AG08396 (cell line): ENCODE results near the gene ANKK1.

Experiments used
- DNase-seq: peaks from one replicate; pipeline ENCODE4 v3.0.0; 2012; ENCODE audit warnings: low spot score, mixed read lengths

The ANKK1 gene, protein sequence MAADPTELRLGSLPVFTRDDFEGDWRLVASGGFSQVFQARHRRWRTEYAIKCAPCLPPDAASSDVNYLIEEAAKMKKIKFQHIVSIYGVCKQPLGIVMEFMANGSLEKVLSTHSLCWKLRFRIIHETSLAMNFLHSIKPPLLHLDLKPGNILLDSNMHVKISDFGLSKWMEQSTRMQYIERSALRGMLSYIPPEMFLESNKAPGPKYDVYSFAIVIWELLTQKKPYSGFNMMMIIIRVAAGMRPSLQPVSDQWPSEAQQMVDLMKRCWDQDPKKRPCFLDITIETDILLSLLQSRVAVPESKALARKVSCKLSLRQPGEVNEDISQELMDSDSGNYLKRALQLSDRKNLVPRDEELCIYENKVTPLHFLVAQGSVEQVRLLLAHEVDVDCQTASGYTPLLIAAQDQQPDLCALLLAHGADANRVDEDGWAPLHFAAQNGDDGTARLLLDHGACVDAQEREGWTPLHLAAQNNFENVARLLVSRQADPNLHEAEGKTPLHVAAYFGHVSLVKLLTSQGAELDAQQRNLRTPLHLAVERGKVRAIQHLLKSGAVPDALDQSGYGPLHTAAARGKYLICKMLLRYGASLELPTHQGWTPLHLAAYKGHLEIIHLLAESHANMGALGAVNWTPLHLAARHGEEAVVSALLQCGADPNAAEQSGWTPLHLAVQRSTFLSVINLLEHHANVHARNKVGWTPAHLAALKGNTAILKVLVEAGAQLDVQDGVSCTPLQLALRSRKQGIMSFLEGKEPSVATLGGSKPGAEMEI

GRCh38 chr11:113387605-113388211 is at the start of gene ANKK1:
ANKK1 (plus strand) TSS chr11:113387779; CDS start chr11:113387885, 106 bp downstream.
- DNase-seq = no peak

GRCh38 chr11:113338730-113339129 is 48.8 kb upstream of the ANKK1 start:
- DNase-seq = no peak

- no peak for DNase-seq
Observed at GRCh38 chr11:113339929-113340589, 47.5 kb upstream of the ANKK1 start.

DNA sequence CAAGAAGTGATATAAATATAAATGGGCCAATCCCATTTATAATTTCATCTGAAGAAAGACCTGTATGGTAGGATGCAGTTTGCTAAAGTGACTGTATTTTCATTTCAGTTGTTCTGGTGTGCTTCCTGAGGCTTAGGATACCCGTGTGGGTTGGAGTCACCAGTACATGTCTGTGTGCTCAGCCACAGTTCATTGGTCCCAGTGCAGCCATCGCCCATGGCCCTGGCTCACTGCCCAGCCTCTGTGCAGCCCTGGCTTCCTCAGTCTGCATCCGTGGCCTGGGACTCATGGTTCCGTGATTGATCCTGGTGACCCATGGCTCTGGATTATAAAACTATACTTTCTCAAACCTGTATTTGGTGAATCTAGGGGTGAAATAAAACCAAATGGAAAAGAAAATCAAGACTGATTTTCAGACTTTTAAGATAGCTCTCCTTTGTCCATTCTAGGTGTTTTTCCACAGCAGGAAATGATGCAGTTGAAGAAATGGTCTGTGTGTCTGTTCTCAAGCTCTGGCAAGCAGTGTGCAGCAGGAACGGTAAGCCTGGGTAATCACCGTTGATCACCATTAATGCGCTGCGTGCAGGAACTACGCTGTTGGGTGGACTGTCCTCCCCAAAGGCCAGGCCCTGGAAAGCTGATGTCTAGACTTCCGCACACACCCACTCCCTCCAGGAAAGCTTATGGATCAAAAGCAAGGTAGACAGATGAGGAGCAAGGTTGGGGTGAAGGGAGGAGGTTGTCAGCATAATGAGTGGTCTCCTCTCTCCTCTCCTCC is 46.0 kb upstream of the ANKK1 start:
- DNase-seq = no peak

DNA sequence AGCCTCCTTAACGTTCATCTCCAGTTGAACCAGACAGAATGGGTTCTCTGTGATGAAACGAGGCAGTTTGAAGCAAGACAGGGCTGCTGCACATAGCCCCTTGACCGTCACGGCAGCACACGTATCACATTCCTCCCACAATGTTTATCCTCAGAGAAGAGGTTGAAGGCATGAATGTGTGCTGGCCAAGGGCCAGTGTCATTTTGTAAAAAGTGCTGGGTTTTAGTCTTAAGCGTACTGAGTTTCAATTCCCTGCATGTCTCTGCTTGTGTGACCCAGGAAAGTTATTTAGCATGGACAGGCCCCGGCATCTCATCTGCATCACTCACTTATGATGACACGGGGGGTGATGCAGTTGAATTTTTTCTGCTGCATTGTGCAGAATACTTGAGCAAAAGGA is 41.6 kb upstream of the ANKK1 start:
- DNase-seq = no peak

GRCh38 chr11:113349528-113349927 is 38.1 kb upstream of the ANKK1 start:
- DNase-seq = no peak

DNA sequence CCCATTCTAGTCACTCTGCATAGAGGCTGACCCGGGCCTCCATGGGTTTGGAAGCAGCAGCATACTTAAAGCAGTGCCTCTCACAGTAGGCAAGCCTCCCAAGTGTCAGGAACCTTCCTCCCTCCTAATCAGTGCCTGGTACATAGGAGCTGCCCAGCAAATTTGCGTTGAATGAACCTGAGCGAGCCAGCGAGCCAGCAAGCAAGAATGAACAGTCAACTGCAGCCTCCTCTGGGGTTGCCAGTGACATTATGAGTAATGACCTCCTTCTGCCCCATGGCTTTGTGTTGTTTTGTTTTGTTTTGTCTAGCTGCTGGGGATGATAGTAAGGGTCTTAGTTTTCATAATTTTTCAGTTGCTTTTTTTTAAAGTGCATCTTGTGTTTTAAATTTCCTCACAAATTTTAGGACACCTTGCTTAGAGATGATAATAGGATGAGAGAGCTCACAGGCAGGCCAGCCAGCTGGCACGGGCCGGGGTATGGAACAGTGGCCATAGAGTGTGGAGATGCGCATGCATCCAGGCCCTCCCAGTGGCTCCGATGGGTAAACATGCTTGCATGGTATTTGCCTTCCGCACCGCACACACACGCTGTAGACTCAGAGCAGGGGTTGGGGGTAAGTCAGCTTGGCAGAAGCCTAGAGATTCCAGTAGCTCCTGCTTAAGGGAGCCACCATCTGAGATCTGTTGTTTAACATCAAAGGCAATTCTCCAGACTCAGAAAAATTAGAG is 37.1 kb upstream of the ANKK1 start:
- no peak for DNase-seq

- DNase-seq = no peak
Observed at GRCh38 chr11:113351068-113351450, 36.5 kb upstream of the ANKK1 start.

GRCh38 chr11:113351480-113351879 is 36.1 kb upstream of the ANKK1 start:
- DNase-seq = no peak

DNA sequence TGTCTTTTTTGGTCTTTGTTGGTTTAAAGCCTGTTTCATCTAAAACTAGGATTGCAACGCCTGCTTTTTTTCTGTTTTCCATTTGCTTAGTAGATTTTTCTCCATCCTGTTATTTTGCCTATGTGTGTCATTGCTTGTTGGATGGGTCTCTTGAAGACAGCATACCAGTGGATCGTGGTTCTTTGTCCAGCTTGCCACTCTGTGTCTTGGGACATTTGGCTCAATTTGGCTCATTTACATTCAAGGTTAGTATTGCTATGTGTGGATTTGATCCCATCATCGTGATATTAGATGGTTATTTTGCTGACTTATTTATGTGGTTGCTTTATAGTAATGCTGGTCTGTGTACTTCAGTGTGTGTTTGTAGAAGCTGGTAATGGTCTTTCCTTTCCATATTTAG is 31.4 kb upstream of the ANKK1 start:
- DNase-seq = no peak

- no peak for DNase-seq
Observed at GRCh38 chr11:113363406-113363805, 24.2 kb upstream of the ANKK1 start.

- DNase-seq = no peak
Observed at GRCh38 chr11:113363996-113364641, 23.5 kb upstream of the ANKK1 start.

GRCh38 chr11:113365895-113366294 is 21.7 kb upstream of the ANKK1 start:
- DNase-seq = no peak

DNA sequence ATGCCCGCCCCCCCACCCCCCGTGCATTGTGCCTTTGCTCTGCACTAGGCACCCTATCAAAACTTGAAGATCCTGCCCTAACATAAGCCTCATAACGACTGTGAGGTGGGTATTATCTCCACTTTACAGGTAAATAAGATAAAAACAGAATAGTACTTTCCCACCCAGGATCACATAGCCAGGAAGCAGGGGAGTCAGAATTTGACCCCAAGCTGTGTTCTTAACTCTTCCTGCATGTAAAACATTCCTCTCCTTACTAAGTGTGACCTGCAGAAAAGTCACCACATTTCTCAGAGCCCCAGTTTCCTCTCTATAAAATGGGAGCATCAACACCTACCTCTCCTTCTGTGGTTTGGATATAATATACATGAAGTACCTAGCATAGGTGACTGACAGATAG is 18.2 kb upstream of the ANKK1 start:
- no peak for DNase-seq

DNA sequence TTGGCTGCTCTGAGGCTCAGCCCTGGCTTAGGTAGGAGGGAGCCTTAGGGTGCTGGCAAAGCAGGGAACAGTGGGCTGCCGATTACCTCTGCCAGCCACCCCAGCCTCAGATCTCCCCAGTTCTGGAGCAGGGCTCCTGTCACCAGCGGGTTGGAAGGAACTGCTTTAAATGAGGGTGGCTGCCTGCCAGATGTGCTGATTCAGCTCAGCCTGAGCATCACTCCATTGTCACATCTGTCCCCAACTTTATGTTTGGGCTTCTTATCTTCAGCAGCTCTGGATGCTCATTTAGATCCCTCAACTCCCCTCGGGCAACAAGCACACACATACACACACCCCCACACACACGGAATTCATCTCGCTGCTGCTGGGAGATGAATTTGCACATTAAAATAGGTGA is 16.9 kb upstream of the ANKK1 start:
- no peak for DNase-seq

DNA sequence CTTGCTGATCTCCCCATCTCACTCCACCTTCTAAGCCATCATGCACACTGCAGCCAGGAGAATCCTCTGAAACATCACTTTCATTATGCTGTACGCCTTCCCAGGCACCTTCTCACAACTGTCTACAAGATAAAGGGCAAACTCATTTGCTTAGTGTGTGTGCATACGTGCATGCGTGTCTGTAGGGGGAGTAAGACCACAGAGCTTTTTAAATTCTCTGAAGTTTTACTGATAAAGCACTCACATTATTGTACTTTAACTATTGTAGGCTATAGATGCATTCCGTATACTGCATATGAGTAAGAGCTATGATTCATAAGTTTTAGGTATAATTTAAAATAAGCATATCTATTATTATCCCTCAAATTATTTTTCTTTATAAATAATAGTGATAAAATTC is 15.3 kb upstream of the ANKK1 start:
- no peak for DNase-seq

DNA sequence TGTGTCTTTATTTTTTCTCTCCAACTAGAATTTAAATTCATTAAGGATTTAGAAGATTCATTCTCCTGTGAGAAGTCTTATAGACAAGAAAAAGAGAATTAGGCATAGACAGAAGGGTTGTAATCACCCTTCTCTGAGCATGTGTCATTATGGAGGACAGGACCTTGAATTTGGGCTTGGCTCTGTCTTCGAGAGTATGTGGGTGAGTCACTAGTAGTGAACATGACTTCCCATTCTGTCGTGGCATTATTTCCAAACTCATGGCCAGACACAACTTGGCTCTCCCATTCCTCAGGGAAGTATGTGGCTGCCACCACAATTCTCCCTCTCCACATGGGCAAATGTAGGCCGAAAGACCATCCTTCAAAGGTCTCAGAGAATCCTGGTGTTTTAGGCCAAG is 14.3 kb upstream of the ANKK1 start:
- DNase-seq = peak; percentile 52

- DNase-seq = no peak
Observed at GRCh38 chr11:113373981-113374560, 13.5 kb upstream of the ANKK1 start.

GRCh38 chr11:113375402-113375801 is 12.2 kb upstream of the ANKK1 start:
- DNase-seq = no peak

DNA sequence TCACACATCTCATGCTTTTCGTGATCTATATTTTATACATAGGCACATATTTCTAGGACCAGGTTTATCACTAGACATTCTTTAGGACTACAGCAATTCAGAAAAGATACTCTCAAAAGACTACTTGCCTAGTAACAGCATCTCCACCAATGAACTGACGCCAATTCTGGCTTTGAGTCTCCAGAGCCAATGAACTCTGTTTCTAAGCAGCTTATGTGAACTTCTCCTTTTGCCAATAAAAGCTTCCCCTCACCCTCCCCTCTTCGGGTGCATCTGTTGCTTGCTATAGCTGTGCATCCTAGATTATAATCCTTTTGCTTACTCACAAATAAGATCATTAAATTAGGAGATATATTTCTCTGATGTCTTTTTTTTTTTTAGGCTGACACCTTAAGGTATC is 11.4 kb upstream of the ANKK1 start:
- no peak for DNase-seq
